NCI-H510A (cell line): Measurements from ENCODE around the gene ANKRD11.
A peak's percentile ranks its signal among the peaks of the same experiment; 100 is the strongest.
"Not testable (repeated sequence)": the region's sequence is repeated elsewhere in the genome, so short reads cannot be mapped to it uniquely, and the experiment has no call there.

Experiments
- DNase-seq: peaks from one replicate; lab custom pipeline; 2025; lab: John Stamatoyannopoulos, UW

Gene ANKRD11

GRCh38 chr16:89328412-89329400 is 161.7 kb downstream of the ANKRD11 start:
- not testable (repeated sequence) for DNase-seq

GRCh38 chr16:89326721-89327120 is 163.6 kb downstream of the ANKRD11 start:
- no peak for DNase-seq

GRCh38 chr16:89325861-89326471 is 164.4 kb downstream of the ANKRD11 start:
- no peak for DNase-seq

- DNase-seq, result no peak
Observed at GRCh38 chr16:89324056-89325010, 166.0 kb downstream of the ANKRD11 start.

GRCh38 chr16:89323120-89323960 is 167.0 kb downstream of the ANKRD11 start:
- DNase-seq, result no peak

- peak; percentile 65 for DNase-seq
Observed at GRCh38 chr16:89322321-89323119, 167.8 kb downstream of the ANKRD11 start.

- DNase-seq, result peak; percentile 80
Observed at GRCh38 chr16:89320782-89321501, 169.4 kb downstream of the ANKRD11 start.

- DNase-seq, result no peak
Observed at GRCh38 chr16:89319886-89320781, 170.2 kb downstream of the ANKRD11 start.

- DNase-seq, result no peak
Observed at GRCh38 chr16:89319631-89319885, 170.8 kb downstream of the ANKRD11 start.

GRCh38 chr16:89318871-89319630 is 171.3 kb downstream of the ANKRD11 start:
- DNase-seq, result no peak

- DNase-seq, result no peak
Observed at GRCh38 chr16:89318430-89318758, 172.0 kb downstream of the ANKRD11 start.

- DNase-seq, result no peak
Observed at GRCh38 chr16:89317729-89318429, 172.5 kb downstream of the ANKRD11 start.

GRCh38 chr16:89317101-89317671 is 173.2 kb downstream of the ANKRD11 start:
- no peak for DNase-seq

GRCh38 chr16:89316701-89317100 is 173.7 kb downstream of the ANKRD11 start:
- no peak for DNase-seq

- DNase-seq, result no peak
Observed at GRCh38 chr16:89315791-89316581, 174.4 kb downstream of the ANKRD11 start.

GRCh38 chr16:89315271-89315670 is 175.1 kb downstream of the ANKRD11 start:
- DNase-seq, result no peak
